Mucosa of rectum (tissue), 2 donors: ENCODE results near the gene RFC1.
"Not testable (repeated sequence)": the region's sequence is repeated elsewhere in the genome, so short reads cannot be mapped to it uniquely, and the experiment has no call there.

Experiments
- H3K27ac ChIP-seq, 2 donors: one replicate each; pipeline ENCODE4 v1.7.0; 2013; ENCODE audit warnings: inconsistent platforms in 2 of 2, low read depth in 2 of 2, low read length in 2 of 2
- H3K27me3 ChIP-seq, 2 donors: one replicate each; pipeline ENCODE4 v1.7.0; 2013; ENCODE audit warnings: low read length in 2 of 2; ENCODE audit not compliant: control insufficient read depth in 2 of 2, insufficient read depth in 2 of 2
- H3K36me3 ChIP-seq, 2 donors: one replicate each; pipeline ENCODE4 v1.7.0; 2013; ENCODE audit warnings: low read length in 2 of 2; ENCODE audit not compliant: control insufficient read depth in 2 of 2, insufficient read depth in 2 of 2
- H3K4me1 ChIP-seq, 2 donors: one replicate each; pipeline ENCODE4 v1.7.0; 2013; ENCODE audit warnings: low read length in 2 of 2, mild to moderate bottlenecking in 1 of 2; ENCODE audit not compliant: control insufficient read depth in 2 of 2, insufficient read depth in 2 of 2
- H3K4me3 ChIP-seq, 2 donors: one replicate each; pipeline ENCODE4 v1.7.0; 2013; ENCODE audit warnings: low read length in 2 of 2
- H3K9ac ChIP-seq, 2 donors: one replicate each; pipeline ENCODE4 v1.7.0; 2013; ENCODE audit warnings: low read length in 2 of 2, low read depth in 1 of 2, mild to moderate bottlenecking in 1 of 2
- H3K9me3 ChIP-seq, 2 donors: one replicate each; pipeline ENCODE4 v1.7.0; 2013; ENCODE audit warnings: low read length in 2 of 2; ENCODE audit not compliant: control insufficient read depth in 2 of 2
- donor health status: healthy.
- donor health status: Normal muscosa, but diverticular disease.

Gene RFC1

GRCh38 chr4:39365830-39366771, at the start of gene RFC1:
Gene RFC1 (minus strand): TSS chr4:39366362. CDS start chr4:39366241, 121 bp downstream.
- H3K36me3 ChIP-seq = no peaks in the 10 kb centered on the region
- H3K4me1 ChIP-seq = peaks cover 3 to 14% of the 10 kb centered on the region in 2 donors
- no peaks in the 10 kb centered on the region for H3K9me3 ChIP-seq
- peak within 1 kb of the TSS; percentile 89 to 94 for H3K4me3 ChIP-seq
- H3K27ac ChIP-seq = peak within 1 kb of the TSS; percentile 75 to 89
- peak within 1 kb of the TSS; percentile 83 to 87 for H3K9ac ChIP-seq
- no peaks in the 10 kb centered on the region for H3K27me3 ChIP-seq

- no peaks in the 10 kb centered on the region for H3K36me3 ChIP-seq
- no peak overlapping the region for H3K4me3 ChIP-seq
- H3K27ac ChIP-seq = no peak overlapping the region
- no peaks in the 10 kb centered on the region for H3K27me3 ChIP-seq
- H3K9ac ChIP-seq = no peak overlapping the region
- H3K9me3 ChIP-seq = no peaks in the 10 kb centered on the region
- H3K4me1 ChIP-seq = no peaks in the 10 kb centered on the region
These were observed 49.6 kb upstream of the RFC1 start for GRCh38 chr4:39415678-39416283.

GRCh38 chr4:39411561-39411960, 45.4 kb upstream of the RFC1 start:
- not testable (repeated sequence) for H3K4me1 ChIP-seq, H3K27me3 ChIP-seq, H3K36me3 ChIP-seq, H3K9me3 ChIP-seq, H3K9ac ChIP-seq, H3K27ac ChIP-seq, H3K4me3 ChIP-seq

- no peak overlapping the region for H3K4me3 ChIP-seq
- H3K36me3 ChIP-seq = no peaks in the 10 kb centered on the region
- H3K4me1 ChIP-seq = peaks cover 2 to 6% of the 10 kb centered on the region in 2 donors
- H3K9ac ChIP-seq = no peak overlapping the region
- no peaks in the 10 kb centered on the region for H3K27me3 ChIP-seq
- H3K9me3 ChIP-seq = no peaks in the 10 kb centered on the region
- no peak overlapping the region for H3K27ac ChIP-seq
These were observed 44.3 kb upstream of the RFC1 start for GRCh38 chr4:39410415-39410814.

GRCh38 chr4:39407584-39407885, 41.4 kb upstream of the RFC1 start:
- peak overlapping the region in 1 of 2 donors; percentile 51 for H3K4me3 ChIP-seq
- no peaks in the 10 kb centered on the region for H3K27me3 ChIP-seq
- no peaks in the 10 kb centered on the region for H3K36me3 ChIP-seq
- peaks cover 2 to 6% of the 10 kb centered on the region in 2 donors for H3K4me1 ChIP-seq
- H3K27ac ChIP-seq = no peak overlapping the region
- H3K9ac ChIP-seq = no peak overlapping the region
- no peaks in the 10 kb centered on the region for H3K9me3 ChIP-seq

- no peaks in the 10 kb centered on the region for H3K36me3 ChIP-seq
- peaks cover 2 to 6% of the 10 kb centered on the region in 2 donors for H3K4me1 ChIP-seq
- peak within 1 kb of the TSS in 1 of 2 donors; percentile 51 for H3K4me3 ChIP-seq
- H3K9ac ChIP-seq = no peak within 1 kb of the TSS
- H3K27me3 ChIP-seq = no peaks in the 10 kb centered on the region
- H3K9me3 ChIP-seq = no peaks in the 10 kb centered on the region
- no peak within 1 kb of the TSS for H3K27ac ChIP-seq
These were observed 40.8 kb upstream of the RFC1 start, which contains the start of gene KLB for GRCh38 chr4:39406763-39407583. Gene KLB (plus strand): TSS chr4:39406930. CDS start chr4:39406950, 20 bp downstream.

- not testable (repeated sequence) for H3K4me1 ChIP-seq, H3K27me3 ChIP-seq, H3K9me3 ChIP-seq, H3K36me3 ChIP-seq, H3K9ac ChIP-seq, H3K27ac ChIP-seq, H3K4me3 ChIP-seq
These were observed 35.5 kb upstream of the RFC1 start for GRCh38 chr4:39401640-39402039.

GRCh38 chr4:39394706-39395105, 28.5 kb upstream of the RFC1 start:
- no peak overlapping the region for H3K4me3 ChIP-seq
- H3K27ac ChIP-seq = no peak overlapping the region
- H3K27me3 ChIP-seq = no peaks in the 10 kb centered on the region
- no peaks in the 10 kb centered on the region for H3K4me1 ChIP-seq
- no peak overlapping the region for H3K9ac ChIP-seq
- no peaks in the 10 kb centered on the region for H3K36me3 ChIP-seq
- H3K9me3 ChIP-seq = no peaks in the 10 kb centered on the region

- H3K27me3 ChIP-seq = no peaks in the 10 kb centered on the region
- H3K9me3 ChIP-seq = no peaks in the 10 kb centered on the region
- H3K36me3 ChIP-seq = no peaks in the 10 kb centered on the region
- no peak overlapping the region for H3K27ac ChIP-seq
- no peak overlapping the region for H3K4me3 ChIP-seq
- H3K9ac ChIP-seq = no peak overlapping the region
- no peaks in the 10 kb centered on the region for H3K4me1 ChIP-seq
These were observed 24.4 kb upstream of the RFC1 start for GRCh38 chr4:39390603-39391002.

GRCh38 chr4:39384563-39384962, 18.4 kb upstream of the RFC1 start:
- Histone ChIP-seq H3K4me1 (no peaks in the 10 kb centered on the region), H3K9me3 (no peaks in the 10 kb centered on the region), H3K36me3 (no peaks in the 10 kb centered on the region), H3K27me3 (no peaks in the 10 kb centered on the region), H3K9ac (no peak overlapping the region), H3K27ac (no peak overlapping the region), H3K4me3 (no peak overlapping the region)
